Smooth muscle cell of bladder (primary cell): ENCODE results near the gene ZNF528. TPM values are rescaled to one million over a fixed set of nuclear protein-coding genes. Genes with fewer than 3 reads are reported as not detected.

ENCODE experiments used
- total RNA-seq: library from RNA; depleted of rRNA; stranded (reverse); fragments of >200 nt; gene quantifications from 2 replicates; pipeline ENCODE4 v1.2.3, GENCODE V29; 2014

Gene ZNF528
- 23.9 and 29.4 TPM in 2 replicates for total RNA-seq

DNA sequence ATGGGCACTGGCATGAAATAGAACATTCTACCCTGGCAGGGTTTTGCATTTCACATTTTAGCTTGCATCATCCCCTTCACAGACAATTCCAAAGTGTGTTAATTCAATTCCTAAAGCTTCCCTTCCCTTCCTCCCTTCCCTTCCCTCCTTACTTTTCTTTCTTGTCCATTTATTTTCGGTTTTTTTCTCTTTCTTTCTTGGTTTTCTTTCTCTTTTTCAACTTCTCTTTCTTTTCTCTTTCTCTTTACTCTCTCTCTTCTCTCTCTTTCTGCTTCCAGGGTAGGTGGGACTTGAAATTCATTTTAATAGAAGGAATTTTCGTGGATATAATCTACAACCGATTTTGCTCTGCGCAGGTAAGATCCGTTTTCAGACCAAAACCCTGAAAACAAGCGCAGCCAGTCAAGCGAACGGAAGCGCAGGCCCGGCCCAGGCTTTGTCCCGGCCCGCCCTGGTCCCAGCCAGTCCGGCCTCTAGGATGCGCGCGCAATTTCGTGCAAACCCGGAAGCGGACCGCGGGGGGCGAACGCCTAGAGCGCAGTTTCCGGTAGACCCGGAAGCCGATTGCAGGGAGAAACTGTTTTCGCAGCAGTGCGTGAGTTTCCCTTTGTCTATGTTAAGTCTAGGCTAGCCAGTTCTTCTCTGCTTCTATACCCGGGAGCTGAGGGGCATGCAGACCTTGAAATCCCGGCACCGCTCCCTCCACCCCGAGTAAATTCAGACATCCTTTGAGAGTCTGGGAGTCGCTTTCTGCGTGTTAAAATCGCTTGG, at the start of gene ZNF528:
Gene ZNF528, plus strand, starts transcription at position 540 of the 771 bp plus-strand sequence. CDS start 4,165 bp downstream, outside the sequence.

DNA sequence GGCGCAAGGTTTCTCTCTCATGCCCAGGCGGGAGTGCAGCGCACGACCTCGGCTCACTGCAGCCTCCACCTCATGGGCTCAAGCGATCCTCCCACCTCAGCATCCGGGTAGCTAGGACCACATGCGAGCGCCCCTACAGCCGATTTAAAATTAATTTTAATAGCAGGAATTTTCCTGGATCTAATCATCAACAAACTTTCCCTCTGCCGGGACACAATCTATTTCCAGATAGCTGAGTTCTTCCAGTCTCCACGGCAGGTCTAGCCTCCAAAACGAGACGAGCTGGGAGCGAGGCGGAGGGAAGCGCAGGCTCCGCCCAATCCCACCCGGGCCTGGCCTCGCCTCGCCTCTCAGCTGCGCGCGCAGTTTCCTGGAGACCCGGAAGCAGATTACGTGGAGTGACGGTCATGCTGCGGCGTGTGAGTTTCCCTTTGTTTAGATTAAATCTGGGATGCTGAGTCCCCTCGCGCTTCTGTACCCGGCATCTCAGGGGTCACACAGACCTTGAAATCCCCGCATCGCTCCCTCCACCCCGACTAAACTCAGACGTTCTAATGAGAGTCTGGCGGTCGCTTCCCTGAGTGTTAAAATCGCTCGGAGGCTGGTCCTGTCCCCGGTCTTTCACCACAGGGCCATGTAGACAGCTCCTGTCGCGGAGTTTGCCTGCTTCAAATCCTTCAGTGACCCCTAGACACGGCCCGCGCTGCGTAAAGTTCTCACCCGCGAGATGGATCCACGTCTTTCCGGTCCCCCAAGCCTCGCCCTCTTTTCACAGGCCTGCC, 27.9 kb upstream of the ZNF528 start, which contains the start of gene ZNF880:
Gene ZNF880, plus strand, starts transcription at position 365 of the 782 bp plus-strand sequence. Its CDS starts 43 bp downstream, at position 408.

DNA sequence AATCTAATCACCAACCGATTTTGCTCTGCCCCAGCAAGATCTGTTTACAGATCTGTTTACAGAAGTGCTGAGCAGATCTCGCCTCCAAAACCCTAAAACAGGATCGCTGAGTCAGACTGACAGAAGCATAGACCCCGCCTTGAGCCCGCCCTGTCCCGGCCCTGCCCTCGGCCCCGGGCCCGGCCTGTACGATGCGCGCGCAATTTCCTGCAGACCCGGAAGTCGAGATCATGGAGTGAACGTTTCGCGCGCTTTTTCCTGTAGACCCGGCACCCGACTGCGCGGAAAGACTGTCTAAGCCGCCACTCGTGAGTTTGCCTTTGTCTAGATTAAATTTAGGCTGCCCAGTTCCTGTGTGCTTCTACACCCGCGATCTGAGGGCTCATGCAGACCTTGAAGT, 31.3 kb downstream of the ZNF528 start, which contains the start of gene ZNF534:
Gene ZNF534, plus strand, starts transcription at position 212 of the 400 bp plus-strand sequence. CDS start 2,327 bp downstream, outside the sequence.

DNA sequence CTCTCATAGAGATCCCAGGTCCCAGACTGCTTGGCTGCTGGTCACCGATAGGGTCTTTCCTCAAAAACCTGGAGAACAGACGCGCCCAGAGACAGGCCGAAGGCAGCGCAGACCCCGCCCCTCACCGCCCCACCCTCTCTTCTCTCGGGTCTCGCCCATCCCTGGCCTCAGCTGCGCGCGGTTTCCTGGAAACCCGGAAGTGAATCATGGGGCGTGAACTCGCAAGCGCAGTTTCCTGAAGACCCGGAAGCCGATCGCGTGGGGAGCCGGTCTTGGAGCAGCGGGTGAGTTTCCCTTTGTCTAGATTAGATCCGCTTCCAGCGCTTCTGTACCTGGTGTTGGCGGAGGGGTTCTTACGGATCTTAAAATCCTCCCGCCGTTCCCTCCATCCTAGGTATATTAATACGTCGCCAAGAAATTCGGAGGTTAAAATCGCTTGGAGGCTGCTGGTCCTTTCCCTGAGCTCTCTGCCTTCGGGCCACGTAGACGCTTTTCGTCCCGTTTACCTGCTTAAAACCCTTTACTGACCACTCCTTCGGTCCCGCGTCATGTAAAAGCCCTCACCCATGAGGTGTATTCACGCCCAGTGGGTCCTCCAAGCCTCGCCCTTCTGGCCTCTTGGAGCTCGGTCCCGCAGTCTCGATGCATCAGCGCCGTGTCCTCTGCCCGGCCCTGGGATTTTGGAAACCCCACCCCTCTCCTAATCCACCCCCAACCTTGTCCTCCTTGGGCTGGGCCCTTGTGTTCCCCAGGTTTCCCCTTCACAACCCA, 55.9 kb downstream of the ZNF528 start, which contains the start of gene ZNF578:
Gene ZNF578, plus strand, starts transcription at position 230 of the 771 bp plus-strand sequence. CDS start 48,293 bp downstream, outside the sequence.

Other genes starting within 250 kb of the ZNF528 start
- 6.5 and 7.5 TPM in 2 replicates for gene ZNF836, start 226.2 kb upstream of the ZNF528 start, total RNA-seq
- 83.5 and 112 TPM in 2 replicates for gene PPP2R1A, start 207.8 kb upstream of the ZNF528 start, total RNA-seq
- gene ZNF766, start 128.3 kb upstream of the ZNF528 start, total RNA-seq: 8.4 and 11.6 TPM in 2 replicates
- 4.6 and 6.1 TPM in 2 replicates for gene ZNF480, start 100.7 kb upstream of the ZNF528 start, total RNA-seq
- gene ZNF610, start 61.6 kb upstream of the ZNF528 start, total RNA-seq: 2.3 and 3.6 TPM in 2 replicates
- 33.1 and 37.4 TPM in 2 replicates for gene ZNF880, start 27.9 kb upstream of the ZNF528 start, total RNA-seq
- gene ZNF534, start 31.3 kb downstream of the ZNF528 start, total RNA-seq: not detected in 2 replicates
- 3.1 and 3.4 TPM in 2 replicates for gene ZNF578, start 55.7 kb downstream of the ZNF528 start, total RNA-seq
- 14.5 and 18.9 TPM in 2 replicates for gene ZNF808, start 129.8 kb downstream of the ZNF528 start, total RNA-seq
- gene ZNF701, start 172.4 kb downstream of the ZNF528 start, total RNA-seq: 10.4 and 12.0 TPM in 2 replicates
- gene ZNF83, start 240.5 kb downstream of the ZNF528 start, total RNA-seq: 41.7 and 42.2 TPM in 2 replicates